DLD1 (cell line): ENCODE data around the gene INTS12.
"Not testable (repeated sequence)": the region's sequence is repeated elsewhere in the genome, so short reads cannot be mapped to it uniquely, and the experiment has no call there.

Experiments
- in situ Hi-C: cut with HindIII; loops from 2 replicates; pipeline ENCODE4 v1.10.0; 2017; ENCODE audit warnings: low sequenced_read_pairs

Gene INTS12, protein sequence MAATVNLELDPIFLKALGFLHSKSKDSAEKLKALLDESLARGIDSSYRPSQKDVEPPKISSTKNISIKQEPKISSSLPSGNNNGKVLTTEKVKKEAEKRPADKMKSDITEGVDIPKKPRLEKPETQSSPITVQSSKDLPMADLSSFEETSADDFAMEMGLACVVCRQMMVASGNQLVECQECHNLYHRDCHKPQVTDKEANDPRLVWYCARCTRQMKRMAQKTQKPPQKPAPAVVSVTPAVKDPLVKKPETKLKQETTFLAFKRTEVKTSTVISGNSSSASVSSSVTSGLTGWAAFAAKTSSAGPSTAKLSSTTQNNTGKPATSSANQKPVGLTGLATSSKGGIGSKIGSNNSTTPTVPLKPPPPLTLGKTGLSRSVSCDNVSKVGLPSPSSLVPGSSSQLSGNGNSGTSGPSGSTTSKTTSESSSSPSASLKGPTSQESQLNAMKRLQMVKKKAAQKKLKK

DNA sequence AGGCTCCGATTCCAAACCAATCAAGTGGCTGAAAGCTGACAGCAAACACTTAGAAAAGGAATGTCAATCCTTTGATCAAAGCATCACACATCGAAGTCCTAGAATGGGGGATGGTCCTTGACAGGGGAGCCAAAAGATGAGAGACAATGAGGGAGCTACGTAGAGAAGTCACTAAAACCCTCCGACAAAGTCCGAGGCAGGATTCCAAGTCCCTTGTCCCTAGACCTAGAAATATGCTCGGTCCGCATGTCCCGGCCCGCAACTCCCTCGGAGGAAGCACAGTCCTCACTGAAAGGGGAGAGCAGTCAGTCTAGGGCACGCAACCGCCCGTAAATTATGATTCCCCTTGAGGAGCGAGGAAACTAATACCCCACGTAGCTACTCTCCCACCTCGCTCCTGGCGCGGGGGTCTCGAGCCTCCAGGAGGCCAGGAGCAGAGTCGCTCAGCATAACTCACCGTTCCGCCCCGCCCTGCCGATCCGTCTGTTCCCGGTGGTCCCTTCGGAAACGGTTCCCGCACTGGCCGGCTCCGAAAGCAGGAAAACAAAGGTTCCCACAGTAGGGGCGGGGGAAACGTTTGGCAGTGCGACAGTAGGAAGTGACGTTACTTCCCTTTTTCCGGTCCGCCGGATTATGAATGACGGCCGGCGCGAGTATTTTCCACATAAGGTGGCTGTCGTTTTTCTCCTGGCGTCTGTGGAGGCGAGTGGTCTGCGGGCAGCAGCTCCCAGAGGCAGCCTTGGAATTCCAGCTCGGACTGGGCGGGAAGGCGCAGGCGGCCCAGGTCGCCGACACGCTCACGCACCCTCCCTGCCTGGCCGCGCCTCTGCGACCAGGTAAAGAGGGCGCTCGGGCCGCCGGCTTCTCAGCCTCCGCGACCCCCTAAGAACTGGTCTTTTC is at the start of gene INTS12, which contains the start of gene GSTCD:
Gene INTS12 (minus strand): TSS at position 509 of the 900 bp plus-strand sequence. CDS start 8,684 bp downstream, outside the sequence.
Gene GSTCD (plus strand): TSS at position 604 of the 900 bp plus-strand sequence. CDS start 8,830 bp downstream, outside the sequence.
- in situ Hi-C loops = no loop called here

DNA sequence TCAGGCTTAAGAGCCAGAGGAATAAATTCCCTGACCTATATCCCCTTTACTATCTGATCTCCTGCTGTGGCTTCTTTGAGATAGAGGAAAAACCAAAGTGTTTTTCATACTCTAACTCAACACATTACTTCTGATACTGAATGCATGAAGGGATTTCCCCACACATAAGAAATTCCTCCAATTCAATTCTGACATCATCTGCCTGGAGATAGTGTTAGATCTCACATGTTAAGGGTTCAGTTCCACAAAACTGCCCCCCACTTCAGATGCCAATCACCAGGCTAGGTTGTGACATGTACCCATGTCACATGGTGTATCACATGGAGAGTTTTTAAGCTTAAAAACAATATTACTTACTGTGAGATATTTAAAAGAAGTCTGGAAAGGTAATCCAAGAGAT is 46.9 kb upstream of the INTS12 start:
- in situ Hi-C loops = no loop called here

DNA sequence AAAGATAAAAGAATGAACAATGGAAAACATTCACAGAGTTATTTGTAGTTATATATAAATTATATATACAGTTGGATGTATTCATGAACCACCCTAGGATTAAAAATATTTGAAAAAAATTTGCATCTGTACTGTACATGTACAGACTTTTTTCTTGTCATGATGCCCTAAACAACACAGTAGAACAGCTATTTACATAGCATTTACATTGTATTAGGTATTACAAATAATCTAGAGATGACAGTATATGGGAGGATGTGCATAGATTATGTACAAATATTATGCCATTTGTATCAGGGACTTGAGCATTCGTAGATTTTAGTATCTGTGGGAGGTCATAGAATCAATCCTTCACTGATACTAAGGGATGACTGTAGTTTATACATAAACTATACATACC is 44.9 kb upstream of the INTS12 start:
- in situ Hi-C loops = no loop called here

DNA sequence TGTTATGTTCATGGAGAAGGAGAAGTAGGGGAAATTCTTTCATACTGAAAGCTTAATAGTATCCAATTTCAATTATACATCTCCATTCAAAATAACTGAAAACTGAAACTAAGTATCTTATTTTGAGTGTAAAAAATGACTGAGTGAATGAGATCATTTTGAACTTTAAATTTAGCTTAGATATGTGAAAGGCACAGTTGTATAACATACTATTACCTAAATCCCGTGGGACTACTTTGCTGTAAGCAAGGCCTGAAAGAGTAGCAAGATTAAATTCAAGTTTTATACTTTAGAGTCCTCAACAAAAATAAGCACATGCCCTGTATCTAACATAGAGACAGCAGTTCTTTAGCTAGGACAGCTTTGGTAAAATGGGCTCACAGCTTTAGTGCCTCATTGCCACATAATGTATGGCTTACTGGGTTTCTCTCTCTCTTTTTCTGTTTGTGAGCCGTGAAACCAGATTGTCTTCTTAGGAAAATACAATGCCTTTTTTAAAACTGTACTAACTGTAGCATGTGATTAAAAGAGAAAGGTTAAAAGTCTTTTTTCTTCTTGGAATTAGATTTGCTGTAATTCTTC is 43.3 kb upstream of the INTS12 start:
- in situ Hi-C loops = no loop called here

DNA sequence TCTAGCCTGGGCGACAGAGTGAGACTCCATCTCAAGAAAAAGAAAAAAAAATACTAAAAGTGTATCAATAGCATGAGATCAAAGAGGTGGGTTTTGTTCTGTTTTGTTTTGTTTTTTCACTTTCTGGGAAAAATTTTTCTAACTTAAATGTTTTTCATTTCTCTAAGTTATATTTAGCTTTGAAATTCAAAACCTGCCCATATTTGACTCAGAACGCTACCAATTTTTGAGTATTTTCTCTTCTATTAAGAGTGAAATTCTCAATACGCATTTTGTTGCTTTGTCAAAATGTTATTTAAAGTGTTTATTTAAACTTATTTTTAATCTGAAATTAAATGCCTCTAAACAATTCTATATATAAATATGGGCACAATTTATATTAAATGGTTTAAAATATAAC is 39.7 kb upstream of the INTS12 start:
- in situ Hi-C loops = no loop called here

DNA sequence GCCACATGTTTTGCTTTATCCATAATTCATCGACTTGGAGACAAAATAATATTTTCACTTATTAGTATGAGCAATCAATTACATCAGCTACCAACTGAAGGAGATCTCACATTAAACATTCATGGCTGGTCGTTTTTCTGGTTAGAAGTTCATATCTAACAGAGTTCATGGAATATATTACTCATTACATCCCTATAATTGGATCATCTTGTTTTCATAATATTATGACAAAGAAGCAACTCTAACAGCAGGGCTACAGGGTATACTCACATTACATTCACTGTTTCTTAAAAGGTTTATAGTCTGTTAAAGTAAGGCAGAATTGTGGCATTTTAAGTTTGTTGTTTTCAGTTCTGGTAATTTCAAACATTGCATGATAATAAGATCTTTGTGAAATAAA is 33.1 kb upstream of the INTS12 start:
- in situ Hi-C loops = no loop called here

DNA sequence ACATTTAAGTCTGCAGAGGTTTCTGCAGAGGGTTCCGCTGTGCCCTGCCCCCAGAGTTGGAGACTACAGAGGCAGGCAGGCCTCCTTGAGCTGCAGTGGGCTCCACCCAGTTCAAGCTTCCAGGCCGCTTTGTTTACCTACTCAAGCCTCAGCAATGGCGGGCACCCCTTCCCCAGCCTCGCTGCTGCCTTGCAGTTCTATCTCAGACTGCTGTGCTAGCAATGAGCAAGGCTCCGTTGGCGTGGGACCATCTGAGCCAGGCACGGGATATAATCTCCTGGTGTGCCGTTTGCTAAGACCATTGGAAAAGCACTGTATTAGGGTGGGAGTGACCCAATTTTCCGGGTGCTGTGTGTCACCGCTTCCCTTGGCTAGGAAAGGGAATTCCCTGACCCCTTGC is 26.7 kb upstream of the INTS12 start:
- in situ Hi-C loops = not testable (repeated sequence)

DNA sequence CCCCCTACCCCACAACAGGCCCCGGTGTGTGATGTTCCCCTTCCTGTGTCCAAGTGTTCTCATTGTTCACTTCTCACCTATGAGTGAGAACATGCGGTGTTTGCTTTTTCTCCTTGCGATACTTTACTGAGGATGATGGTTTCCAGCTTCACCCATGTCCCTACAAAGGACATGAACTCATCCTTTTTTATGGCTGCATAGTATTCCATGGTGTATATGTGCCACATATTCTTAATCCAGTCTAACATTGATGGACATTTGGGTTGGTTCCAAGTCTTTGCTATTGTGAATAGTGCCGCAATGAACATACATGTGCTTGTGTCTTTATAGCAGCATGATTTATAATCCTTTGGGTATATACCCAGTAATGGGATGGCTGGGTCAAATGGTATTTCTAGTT is 21.4 kb upstream of the INTS12 start:
- in situ Hi-C loops = not testable (repeated sequence)

DNA sequence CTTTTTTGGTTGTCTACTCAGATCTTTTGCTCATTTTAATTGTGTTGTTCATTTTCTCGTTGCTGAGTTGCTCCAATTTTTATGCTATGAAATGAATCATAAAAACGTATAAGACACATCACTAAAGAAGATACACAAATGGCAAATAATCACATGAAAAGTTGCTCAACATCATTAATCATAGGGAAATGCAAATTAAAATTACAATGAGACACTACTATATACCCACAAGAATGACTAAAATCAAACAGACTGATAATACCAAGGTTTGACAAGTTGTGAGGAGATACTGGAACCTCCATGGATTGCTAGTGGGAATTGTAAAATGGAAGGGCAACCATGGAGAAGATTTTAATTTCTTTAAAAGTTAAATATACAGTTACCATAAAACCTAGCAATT is 17.1 kb upstream of the INTS12 start:
- in situ Hi-C loops = no loop called here

DNA sequence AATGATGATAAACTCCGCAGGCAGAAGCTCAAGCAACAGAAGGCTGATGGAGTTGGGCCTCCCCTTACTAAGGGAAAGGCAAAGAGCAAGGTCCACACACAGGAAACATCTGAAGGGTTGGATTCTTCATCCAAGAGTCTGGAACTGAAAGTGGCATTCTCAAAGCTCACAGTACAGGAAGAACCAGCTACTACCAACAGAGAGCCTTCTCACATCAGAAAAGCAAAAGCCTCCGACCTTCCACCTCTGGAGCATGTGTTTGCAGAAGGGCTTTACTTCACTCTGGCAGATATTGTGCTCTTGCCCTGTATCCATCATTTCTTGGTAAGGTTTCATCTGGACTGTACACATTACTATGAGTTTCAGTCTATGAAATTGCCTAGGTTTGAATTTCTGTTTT is 10.7 kb upstream of the INTS12 start:
- in situ Hi-C loops = no loop called here

DNA sequence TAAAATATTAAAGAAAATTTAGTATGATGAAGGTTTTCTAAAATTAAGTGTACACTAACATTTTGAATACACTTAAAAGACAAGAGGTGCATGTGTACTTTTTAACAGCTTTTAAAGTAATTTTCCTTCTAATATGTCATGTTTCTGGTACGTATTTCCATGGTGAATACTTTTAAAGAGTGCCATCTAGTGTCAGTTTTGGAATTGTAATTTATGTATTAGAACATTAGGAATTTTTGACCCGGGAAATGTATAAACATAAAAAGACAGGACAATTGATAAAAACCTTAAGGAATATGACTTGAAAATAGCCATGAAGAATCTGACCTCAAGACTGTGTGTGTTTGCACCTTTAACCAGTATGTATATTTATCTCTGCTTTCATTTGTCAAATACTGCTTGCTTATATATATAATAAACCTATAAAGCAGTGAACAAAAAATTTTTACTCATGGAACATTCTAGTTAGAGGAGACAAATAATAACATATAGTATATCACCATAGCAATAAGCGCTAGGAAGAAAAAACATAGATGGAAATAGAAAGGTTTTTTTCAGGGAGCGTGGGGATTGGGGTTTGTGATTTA is 7.3 kb upstream of the INTS12 start:
- in situ Hi-C loops = no loop called here

DNA sequence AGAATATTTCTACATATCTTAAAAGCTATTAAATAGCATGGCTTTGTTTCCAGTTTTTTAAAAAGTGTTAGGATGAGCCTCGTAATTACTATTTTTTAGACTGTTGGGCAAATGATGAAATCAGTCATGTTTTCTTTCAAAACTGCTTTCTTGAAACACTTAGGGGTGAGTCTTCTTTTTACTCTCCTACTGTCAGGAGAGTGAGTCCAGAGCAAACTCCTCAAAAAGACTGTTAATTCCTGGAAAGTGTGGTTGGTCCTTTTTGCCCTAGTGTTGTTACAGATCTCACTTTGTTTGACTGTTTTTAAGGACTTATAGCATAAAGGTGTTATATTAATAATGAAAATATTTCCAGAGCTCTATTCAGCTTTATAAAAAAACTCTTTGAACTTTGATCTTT is 6.4 kb upstream of the INTS12 start:
- in situ Hi-C loops = no loop called here

DNA sequence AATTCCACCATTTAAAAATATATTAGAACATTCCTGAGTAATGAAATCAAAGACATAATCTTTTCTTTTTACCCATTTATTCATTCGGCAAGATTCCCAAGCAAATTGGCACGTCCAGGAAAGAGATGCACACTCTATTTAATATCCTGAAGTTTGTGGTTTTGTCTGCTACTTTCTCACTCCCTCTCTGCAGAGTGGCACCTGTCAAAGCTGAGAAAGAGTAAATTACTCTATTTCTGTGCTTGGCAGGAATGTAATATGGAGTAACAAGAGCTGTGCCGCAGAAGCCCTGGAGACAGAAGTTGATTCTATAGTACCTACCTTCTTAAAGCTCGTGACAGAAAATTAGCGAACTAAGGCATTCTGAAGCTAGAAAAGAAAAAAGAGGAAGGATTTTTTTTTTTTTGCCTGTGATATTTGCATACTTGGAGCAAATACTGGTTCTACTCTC is 5.6 kb upstream of the INTS12 start:
- in situ Hi-C loops = no loop called here

DNA sequence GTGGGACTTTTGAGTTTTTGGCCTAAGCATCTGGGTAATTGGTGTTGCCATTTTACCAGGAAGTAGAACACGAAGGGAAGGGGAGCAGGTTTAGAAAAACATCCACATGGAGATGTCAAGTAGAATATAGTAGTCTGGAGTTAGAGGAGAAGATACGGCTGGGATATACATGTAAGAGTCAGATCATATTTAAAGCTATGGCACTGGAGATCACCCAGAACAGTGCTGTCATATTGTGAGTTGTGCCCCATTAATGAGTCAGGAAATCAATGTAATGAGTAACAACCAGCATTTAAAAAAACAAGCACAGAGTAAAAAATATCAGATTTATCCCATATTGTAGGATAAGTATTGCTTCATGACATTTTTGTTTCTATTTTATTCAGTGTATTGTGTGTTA is 4.3 kb upstream of the INTS12 start:
- in situ Hi-C loops = no loop called here

DNA sequence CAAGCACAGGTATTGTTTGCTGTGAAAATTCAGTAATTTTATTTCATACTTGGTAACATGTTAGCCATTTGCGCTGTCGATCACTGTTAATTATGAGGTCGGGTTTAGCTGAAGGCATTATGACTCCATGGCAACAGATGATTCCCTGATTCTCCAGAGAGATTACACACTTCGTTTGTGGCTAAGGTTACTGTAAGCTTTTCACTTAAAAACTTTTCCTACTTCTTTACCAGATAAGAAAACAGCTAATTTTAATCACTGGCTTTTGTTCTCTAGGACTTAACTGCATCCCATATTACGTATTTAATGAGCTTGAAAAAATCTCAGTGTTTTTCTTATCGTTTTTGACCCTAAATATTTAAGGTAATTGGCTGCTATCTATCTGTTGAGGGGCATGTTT is 2.2 kb upstream of the INTS12 start:
- in situ Hi-C loops = no loop called here

DNA sequence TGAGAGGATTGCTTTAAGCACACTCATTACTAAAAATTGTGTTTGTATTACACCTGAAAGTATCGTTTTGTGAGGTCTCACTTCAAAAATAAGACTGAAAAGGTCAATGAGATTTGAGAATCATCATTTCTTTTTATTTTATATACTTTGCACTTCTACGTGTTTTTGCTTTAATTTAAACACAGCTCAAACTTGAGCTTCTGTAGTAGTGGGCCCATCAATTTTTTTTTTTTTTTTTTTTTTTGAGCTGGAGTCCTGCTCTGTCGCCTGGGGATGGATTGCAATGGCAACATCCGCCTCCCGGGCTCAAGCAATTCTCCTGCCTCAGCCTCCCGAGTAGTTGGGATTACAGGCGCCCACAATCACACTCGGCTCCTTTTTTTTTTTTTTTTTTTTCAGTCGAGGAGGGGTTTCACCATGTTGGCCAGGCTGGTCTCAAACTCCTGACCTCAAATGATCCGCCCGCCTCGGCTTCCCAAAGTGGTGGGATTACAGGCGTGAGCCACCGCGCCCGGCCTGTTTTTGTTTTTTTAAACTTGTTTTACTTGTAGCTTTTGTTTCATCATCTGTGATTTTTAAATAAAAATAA is 1.6 kb upstream of the INTS12 start:
- in situ Hi-C loops = no loop called here

DNA sequence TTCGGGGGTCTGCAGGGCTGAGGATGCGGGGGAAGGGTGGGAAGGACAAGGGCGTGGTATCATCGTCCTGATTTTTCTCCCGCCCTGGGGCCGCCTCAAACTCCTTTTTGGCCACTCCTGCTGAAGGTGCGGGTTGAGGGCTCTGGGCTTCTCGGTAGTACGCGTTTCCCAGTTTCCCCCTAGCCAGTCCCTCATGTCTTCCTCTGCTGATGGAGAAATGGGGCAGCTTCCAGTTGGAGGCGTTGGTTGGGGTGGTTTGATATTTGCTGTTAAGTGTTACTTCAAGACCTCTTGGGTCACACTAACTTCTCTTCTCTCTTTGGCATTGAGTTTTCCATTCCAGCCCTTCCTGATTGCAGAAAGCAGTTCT is 577 bp upstream of the INTS12 start:
- in situ Hi-C loops = no loop called here

DNA sequence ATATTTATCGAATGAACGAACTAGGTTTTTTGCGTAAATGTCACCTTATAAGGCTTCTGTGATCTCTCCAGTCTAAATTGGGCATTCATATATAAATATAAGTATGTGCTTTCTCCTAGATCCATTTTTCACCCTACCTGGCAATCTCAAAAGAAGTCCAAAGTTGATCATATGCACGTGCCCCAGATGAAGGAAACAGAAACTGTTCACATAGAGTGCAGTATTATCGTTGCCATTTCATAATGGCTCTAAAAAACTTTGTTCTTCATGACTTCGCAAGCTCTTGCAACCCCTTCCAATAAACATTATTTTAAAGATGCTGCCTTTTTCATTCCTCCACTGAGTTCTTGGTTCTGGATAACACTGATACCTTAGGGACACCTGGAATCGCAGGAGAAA is 708 bp downstream of the INTS12 start:
- in situ Hi-C loops = no loop called here

DNA sequence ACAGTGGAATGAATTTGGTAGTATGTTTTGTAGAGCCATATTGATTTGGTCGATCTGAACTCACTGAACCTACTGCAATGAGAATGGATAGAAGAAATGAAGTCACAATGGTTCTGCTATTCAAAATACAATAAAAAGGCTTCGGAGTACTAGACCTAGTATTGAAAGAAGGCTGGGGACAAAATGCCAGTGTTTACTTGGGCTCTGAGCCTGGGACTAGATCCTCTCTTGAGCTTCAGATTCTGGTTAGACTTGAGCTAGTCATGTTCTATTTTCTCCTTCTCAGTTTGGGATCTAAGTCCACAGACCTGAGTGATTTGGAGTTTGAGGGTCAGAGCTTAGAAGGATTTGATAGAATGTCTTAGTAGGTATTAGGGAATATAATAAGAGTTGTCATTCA is 9.9 kb downstream of the INTS12 start:
- in situ Hi-C loops = no loop called here

DNA sequence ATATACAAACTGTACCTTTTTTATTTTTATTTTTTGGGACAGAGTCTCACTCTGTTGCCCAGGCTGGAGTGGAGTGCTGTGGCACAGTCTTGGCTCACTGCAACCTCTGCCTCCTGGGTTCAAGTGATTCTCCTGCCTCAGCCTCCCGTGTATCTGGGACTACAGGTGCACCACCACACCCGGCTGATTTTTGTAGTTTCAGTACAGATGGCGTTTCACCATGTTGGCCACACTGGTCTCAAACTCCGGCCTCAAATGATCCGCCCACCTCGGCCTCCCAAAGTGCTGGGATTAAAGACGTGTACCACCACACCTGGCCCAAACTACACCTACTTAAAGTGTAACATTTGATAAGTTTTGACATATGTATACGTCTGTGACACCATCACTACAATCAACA is 12.7 kb downstream of the INTS12 start:
- in situ Hi-C loops = not testable (repeated sequence)

DNA sequence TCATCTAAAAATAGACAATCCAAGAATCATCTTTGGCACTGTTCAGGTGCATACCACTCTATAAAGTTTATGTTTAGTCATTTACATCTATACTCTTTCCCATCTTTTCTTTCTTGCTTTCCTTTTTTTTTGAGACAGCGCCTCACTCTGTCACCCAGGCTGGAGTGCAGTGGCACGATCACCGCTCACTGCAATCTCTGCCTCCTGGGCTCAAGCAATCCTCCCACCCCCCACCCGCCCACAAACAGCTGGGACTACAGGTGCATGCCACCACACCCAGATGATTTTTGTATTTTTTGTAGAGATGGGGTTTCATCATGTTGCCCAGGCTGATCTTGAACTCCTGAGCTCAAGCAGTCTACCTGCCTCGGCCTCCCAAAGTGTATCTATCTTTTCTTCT is 13.7 kb downstream of the INTS12 start:
- in situ Hi-C loops = not testable (repeated sequence)
